GM19099 (cell line): Measurements from ENCODE around the gene HABP2.

ENCODE experiments used
- POLR2A ChIP-seq: IDR thresholded peaks from 3 replicates; pipeline ENCODE4 v1.6.1; 2011; ENCODE audit warnings: low read depth; ENCODE audit not compliant: insufficient read length; ENCODE audit errors: extremely low read depth

HABP2 gene

GRCh38 chr10:113552701-113553100 is at the start of gene HABP2:
Gene HABP2, plus strand, starts transcription at chr10:113553053. Its CDS starts 69 bp downstream, at chr10:113553122.
- no peak for TF ChIP-seq POLR2A

- no peak for TF ChIP-seq POLR2A
These were observed 48.9 kb upstream of the HABP2 start for GRCh38 chr10:113503930-113504329.

- TF ChIP-seq POLR2A: no peak
These were observed 48.4 kb upstream of the HABP2 start for GRCh38 chr10:113504423-113504822.

- TF ChIP-seq POLR2A: no peak
These were observed 46.4 kb upstream of the HABP2 start for GRCh38 chr10:113506476-113506875.

GRCh38 chr10:113511419-113511818 is 41.4 kb upstream of the HABP2 start:
- no peak for TF ChIP-seq POLR2A

- no peak for TF ChIP-seq POLR2A
These were observed 37.7 kb upstream of the HABP2 start for GRCh38 chr10:113515161-113515560.

GRCh38 chr10:113515601-113516000 is 37.3 kb upstream of the HABP2 start:
- no peak for TF ChIP-seq POLR2A

GRCh38 chr10:113516061-113516460 is 36.8 kb upstream of the HABP2 start:
- no peak for TF ChIP-seq POLR2A

GRCh38 chr10:113517165-113517900 is 35.5 kb upstream of the HABP2 start:
- no peak for TF ChIP-seq POLR2A

GRCh38 chr10:113517901-113518260 is 35.0 kb upstream of the HABP2 start:
- TF ChIP-seq POLR2A: no peak

- no peak for TF ChIP-seq POLR2A
These were observed 34.4 kb upstream of the HABP2 start for GRCh38 chr10:113518415-113518814.

GRCh38 chr10:113518816-113519591 is 33.8 kb upstream of the HABP2 start:
- TF ChIP-seq POLR2A: no peak

GRCh38 chr10:113519681-113520115 is 33.2 kb upstream of the HABP2 start:
- no peak for TF ChIP-seq POLR2A

- TF ChIP-seq POLR2A: no peak
These were observed 32.6 kb upstream of the HABP2 start for GRCh38 chr10:113520261-113520660.

GRCh38 chr10:113520690-113521474 is 32.0 kb upstream of the HABP2 start:
- TF ChIP-seq POLR2A: no peak
